AG08395 (cell line): ENCODE data around the gene NF1.
A peak's percentile ranks its signal among the peaks of the same experiment; 100 is the strongest.
"Not testable (repeated sequence)": the region's sequence is repeated elsewhere in the genome, so short reads cannot be mapped to it uniquely, and the experiment has no call there.

Source experiments
- DNase-seq: peaks from one replicate; pipeline ENCODE4 v3.0.0; 2012; ENCODE audit warnings: mixed read lengths, low spot score

The NF1 gene

DNA sequence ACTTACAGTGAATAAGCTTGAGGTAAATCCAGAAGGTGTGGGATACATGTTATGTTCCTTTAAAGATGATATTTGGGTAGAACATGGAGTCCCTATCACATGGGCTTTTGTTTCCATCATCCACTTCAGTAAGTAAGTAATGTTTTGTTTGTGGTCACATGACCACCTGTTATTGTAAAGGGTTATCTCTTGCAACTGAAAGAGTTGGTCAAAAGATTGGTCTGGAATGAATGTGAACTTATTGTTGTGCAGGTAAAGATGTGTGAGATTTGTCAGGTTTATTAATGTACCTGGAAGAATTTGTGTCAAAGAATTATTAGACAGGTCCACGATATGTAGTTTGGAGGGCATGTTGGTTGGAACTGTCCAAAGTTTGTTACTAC is 200.7 kb downstream of the NF1 start:
- DNase-seq: no peak

DNA sequence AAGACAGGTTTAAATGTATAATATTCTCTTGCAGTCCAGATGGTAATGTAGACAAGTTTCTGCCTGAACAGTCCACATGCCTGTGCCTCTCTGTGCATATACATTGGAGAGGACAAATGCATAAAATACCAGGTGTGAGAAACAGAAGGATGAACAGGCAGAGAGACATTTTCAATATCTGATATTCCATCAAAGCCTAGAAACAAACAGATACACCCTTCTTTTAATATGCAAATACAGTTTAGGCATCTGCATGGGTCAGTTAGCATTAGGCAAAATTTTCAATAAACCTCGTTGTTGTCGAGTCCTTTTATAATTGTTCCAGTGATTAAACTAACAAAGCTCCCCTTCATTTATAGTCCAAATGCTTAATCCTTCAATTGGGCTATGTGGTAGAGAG is 201.4 kb downstream of the NF1 start:
- DNase-seq: no peak

DNA sequence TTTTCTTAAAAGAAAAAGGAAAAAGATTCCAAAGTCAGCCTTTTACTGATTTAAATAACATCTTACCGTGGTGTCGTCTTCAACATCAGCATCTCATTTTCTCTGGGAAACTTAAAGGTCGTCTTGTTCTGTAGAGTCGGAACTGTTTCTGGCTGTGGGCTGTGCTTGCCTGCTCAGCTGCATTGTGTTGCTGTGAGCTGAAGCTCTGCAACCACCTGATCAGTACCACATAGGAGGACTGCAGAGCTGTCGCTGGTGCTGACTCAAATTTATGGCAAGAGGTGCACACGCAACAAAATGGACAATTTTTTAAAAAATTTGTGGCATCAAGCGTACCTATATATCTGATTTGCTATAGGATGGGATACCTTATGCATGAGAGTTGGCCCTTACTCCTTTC is 202.3 kb downstream of the NF1 start, which contains the start of gene OMG:
OMG (minus strand) TSS at position 150 of the 400 bp plus-strand sequence. CDS start 908 bp downstream, outside the sequence.
- DNase-seq: no peak

DNA sequence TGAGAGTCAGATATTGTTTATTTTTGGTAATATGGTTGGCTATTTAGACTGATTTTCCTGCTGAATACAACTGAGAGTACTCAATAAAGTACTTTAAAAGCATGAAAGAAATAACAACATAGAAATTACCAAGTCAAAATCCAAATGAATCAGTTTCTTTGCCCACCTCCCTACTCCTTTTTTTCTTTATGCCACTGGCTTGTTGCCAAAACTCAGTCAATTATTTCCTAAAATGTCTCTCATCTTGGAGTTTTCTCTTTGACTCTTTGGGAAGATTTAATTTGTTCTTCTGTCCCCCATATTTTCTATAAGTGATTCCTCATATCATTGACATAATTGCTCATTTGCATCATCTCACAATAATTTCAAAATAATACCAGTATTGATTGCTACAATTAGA is 204.8 kb downstream of the NF1 start:
- DNase-seq: no peak

DNA sequence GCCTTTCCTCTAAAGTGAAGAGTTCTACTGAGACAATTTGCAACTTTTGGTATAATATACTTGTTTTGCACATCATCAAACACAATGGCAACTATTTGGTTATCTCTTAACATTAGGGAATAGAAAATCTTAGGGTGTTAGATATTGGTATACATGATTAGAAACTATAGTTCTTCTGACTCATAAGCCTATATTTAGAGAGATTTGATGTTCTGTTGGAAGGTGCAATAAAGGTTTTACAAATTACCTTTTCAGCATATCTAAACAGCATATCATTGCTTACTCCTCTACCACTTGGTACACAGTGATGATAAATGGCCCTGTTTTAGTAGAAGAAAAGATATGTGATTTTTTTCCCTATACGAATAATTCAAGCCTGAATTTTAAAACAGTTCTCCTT is 212.9 kb downstream of the NF1 start:
- no peak for DNase-seq

DNA sequence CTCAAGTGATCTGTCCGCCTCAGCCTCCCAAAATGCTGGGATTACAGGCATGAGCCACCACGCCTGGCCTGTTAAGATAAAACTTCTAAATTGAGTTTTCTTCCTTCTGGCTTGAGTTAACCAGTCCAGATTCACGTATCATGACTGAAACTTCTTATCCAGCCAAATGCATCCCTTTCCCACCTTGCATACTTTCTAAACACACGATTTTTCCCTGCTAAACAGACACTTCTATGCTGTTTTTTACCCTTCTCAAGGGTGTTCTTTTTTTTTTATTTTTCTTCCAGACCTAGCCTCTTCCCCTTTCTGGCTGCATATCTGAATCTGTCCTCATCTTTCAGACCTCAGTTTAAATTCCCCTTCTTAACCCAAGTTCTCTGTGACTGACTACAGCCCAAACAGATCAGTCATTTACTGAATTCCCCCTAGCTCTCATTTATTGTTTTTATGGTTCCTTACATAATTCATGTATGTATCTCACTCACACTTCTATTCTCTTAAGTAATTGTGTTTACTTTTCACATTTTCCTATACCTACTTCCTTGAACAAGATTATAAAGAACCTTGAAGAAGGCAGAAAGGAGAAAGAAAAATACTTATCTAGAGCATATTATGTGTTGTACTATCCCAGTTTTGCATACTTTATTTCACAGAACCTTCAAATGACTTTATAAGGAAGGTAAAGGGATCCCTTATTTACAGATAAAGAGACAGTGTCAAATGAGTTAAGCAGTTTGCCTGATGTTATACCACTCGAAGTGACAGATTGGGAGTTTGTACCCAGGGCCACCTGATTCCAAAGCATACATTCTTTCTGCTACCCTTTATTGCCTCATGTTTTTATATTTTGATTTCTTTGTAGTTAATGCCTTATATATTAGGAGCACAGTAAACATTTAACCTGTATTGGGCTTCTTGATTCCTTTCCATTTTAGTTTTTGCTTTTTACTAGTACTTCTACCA is 213.9 kb downstream of the NF1 start:
- no peak for DNase-seq

DNA sequence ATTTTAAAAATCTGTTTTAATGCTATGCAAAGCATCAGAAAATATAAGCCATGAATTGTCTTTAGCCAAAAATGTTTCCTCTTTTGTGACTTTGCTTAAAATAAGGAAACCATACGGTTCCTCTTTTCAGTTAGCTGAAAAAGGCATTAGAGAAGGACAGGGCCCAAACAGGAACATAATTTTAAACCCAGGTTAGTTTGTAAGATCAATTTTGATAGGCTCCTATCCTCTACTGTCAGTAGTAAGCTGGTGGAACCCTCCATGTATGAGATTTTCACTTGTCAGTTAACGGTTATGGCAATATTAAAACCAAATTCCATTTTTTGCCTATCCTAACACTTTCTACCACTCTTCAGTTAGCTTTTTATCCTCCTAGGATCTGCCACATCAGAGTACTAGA is 214.8 kb downstream of the NF1 start:
- no peak for DNase-seq

DNA sequence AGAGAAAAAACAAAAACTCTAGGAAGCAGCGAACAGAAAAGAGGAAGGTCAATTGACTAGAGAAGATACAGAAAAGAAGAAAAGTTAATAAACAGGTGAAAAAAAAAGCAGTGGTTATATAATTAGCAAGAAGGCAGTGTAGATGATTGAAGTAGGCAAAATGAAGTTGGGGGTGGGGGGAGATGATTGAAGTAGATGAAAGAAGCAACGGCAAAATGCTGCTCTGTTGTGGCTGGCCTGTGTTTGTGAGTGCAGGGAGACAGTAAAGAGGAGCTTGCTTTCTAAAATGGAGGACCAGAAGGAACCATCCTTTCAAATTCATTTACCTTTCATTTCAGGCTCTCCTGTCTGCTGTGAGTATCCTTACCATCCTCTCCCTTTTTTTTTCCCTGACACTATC is 215.5 kb downstream of the NF1 start:
- DNase-seq: no peak

DNA sequence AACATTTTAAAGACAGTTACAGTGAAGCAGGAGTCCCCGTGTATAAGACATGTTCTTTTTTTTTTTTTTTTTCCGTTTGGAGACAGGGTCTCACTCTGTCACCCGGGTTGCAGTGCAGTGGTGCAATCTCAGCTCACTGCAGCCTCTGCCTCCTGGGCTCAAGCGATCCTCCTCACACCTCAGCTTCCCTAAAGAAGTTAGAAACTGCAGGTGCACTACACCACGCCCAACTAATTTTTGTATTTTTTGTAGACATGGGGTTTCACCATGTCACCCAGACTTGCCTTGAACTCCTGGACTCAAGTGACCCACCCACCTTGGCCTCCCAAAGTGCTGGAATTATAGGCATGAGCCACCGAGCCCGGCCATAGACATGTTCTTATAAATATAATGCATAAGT is 216.1 kb downstream of the NF1 start:
- DNase-seq: no peak

DNA sequence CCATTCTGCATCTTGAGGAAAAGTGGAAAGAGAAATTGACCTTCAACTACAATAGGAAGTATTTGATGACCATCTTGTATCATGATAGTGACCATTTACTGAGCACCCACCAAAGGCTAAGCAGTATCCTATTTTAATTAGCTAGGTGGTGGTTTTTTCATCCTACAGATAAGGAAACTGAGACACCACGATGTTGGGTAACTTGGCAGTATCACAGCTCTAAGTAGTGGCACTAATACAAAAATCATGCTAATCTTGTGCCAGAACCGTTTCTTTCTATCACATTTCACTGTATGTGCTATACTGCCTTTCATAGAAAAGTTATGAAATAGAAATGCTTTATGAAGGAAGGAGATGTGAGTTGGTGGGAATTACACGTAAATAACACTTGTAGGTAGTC is 216.7 kb downstream of the NF1 start:
- DNase-seq: no peak

DNA sequence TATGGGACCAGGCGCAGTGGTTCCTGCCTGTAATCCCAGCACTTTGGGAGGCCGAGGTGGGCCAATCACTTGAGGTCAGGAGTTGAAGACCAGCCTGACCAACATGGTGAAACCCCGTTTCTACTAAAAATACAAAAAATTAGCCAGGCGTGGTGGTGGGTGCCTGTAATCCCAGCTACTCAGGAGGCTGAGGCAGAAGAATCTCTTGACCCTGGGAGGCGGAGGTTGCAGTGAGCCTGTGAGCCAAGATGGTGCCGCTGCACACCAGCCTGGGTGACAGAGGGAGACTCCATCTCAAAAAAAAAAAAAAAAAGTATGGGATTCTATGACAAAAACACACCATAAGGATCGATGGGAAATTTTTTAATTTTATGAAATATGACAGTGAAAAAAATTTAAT is 217.4 kb downstream of the NF1 start:
- not testable (repeated sequence) for DNase-seq

DNA sequence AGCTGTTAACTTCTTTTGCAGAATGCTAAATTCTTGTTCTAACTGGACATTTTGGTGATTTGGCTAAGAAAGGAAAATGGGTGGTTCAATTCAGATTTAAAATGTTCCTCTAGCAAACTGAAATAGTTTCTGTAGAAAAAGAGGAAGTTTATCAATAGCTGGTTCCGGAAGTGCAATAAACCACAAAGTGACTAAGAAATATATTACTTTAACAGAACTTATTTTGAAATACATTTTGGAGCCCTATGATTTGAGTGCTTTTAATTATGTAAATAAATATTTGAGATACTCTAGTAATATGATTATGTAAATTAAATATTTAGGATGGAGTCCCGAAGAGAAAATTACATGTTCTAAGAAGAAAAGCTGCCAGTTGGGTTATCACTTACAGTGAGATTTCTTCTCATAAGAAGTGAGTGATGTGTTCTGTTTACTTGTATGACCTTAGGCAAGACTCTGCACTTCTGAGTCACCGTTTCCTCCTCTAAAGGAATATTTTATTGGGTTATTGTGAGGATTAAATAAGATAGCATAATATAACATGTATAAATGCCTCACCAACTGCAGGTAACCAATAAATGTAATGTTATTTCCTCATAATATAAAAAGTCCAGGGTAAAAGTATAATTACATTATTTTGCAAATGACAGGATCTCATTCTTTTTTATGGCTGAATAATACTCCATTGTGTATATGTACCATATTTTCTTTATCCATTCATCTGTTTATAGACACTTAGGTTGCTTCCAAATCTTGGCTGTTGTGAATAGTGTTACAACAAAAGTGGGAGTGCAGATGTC is 219.4 kb downstream of the NF1 start, which contains the start of gene EVI2B:
EVI2B (minus strand) TSS at position 73 of the 800 bp plus-strand sequence. CDS start 8,445 bp downstream, outside the sequence.
- no peak for DNase-seq

DNA sequence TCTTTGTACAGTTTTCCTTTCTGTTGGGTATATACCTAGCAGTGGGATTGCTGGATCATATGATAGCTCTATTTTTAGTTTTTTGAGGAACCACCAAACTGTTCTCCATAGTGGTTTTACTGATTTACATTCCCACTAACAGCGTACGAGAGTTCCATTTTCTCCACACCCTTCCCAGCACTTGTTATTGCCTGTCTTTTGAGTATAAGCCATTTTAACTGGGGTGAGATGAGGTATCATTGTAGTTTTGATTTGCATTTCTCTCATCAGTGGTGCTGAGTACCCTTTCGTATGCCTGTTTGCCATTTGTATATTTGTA is 220.0 kb downstream of the NF1 start:
- no peak for DNase-seq

DNA sequence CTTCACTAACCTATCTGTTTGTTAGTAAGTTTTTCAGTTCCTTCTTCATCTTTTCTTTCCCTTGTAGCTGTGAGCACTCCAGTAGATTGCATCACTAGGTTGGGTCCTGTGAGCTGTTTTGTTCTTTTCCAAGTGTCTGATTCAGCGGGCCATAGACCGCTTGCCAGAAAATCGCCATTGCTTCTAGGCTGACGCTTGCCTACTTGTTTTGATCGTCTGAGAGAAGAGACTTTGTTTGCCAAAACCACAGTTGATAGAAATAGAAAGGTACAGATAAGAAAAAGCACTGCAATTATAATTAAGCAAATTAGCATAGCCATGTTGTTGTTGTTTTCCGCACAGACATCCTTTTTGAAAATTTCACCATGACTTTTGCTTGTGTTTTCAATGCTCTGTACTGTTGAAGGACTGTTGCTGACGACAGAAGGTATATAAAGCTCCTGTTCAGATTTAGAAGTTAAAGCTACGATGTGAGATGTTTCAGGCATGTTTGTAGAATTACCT is 223.6 kb downstream of the NF1 start:
- no peak for DNase-seq

DNA sequence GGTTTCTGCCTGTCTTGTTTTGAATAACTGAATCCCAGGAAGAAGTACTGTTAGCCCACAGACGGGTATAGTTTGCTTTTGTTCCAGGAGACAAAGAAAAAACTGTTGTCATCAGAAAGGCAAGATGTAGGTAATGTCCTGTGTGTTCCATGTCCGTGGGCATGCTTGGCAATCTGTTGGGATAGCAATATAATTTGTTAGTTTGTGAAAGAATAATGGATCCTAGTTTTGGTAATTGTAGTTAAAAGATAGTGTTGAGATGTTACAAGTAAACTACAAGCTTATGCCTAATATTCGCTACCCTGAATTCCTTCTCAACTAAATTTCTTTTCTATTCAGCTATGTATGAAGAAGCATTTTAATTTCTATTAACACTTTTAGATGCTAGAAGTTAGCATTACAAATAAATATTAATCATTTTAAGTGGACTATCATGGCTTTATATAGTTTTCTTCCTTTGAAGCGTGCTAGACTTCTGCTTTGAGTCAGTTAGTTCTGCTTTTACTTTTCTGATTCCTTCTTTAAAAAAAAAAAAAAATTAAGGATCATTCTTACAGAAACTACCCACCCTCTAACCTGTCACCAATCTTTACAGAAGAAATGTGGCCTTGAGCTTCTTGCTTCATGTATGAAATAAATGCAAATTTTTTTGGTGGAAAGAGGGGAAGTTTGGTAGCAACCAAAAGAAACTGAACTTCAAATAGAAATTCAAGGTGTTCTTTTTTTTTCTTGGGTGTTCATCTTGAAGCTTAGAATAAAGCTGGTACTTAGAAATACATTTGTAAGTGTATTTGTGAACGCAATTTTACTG is 224.3 kb downstream of the NF1 start:
- DNase-seq: no peak

DNA sequence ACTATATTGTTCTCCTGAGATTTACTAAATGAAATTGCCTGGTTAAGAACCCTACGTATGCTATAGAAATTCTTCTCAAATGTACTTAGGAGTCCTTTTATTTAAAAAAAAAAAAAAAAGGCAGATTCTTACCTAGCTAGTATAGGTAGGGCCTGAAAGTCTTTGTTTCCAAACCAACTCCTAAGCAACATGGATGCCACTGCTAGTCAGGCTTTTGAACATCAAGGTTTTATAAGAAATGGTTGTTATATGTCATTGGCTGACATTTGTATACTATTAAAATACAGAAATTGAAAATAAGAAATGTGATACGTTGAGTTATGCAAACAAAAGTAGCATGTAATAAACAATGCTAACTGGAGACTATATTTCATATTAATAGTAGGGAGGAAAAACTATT is 225.5 kb downstream of the NF1 start:
- no peak for DNase-seq

DNA sequence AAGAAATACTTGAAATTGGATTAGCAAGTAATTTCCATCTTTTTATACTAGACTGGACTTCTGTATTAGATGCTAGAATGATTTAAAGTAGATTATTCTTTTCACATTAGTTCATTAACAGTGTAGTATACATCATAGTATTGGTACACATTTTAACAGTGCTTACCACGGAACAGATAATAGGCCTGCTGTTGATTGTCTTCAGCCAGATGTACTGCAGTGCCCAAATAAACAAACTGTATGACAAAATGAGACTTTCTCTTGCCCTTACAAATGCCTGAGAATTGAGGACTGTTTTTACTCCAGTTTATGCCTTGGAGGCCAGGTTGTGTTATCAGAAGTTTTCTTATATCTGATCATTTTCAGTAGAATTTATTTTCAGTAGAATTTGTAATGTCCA is 226.0 kb downstream of the NF1 start:
- no peak for DNase-seq

DNA sequence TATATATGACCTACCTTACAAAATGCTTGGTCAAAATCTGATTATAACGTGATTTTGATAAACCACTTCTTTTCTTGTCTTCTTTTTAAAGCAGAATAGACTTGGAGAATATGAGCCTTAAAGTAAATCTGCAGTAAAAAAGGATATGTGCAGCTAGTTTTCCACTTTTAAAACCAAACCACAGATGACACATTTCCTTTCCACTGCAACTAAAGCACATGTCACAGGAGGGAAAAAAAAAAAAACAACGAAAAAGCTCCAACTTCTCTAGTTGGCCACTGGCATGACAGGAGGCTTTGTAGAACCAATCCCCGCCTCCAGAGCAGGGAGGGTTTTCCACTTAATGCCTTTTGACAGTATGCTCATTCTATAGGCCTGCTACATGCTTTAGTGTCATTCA is 226.7 kb downstream of the NF1 start, which contains the start of gene EVI2A:
EVI2A (minus strand) TSS at position 142 of the 400 bp plus-strand sequence. CDS start 2,609 bp downstream, outside the sequence.
- peak; percentile 68 for DNase-seq

DNA sequence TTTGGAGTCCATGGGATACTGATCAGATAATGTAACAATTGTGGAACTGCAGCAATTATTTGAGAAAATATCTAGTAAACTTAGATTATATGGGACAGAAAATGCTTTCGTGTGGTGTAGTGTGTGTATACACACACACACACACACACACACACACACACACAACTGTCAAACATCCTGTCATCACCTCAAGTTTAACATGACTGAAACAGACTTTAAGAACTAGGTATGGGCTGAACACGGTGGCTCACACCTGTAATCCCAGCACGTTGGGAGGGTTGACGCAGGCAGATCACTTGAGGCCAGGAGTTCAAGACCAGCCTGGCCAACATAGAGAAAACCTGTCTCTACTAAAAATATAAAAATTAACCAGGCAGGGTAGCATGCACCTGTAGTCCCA is 227.2 kb downstream of the NF1 start:
- no peak for DNase-seq

DNA sequence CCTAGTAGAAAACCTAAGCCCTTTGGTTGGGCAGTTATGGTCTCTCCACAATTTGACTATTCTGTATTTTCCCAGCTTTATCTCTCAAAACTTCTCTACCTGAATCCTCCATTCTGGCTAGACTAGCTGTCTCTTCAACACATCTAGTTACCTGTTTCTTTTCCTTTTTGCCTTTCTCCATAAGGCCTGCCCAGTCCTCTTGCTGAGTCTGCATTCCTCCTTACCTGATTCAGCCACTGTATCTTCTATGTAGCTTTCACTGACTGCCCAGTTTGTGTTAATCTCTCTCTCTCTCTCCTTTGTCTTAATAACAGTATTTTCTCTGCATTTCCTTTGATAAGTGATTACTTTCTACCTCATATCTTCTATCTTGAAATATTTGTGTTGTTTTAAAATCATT is 228.8 kb downstream of the NF1 start:
- no peak for DNase-seq

DNA sequence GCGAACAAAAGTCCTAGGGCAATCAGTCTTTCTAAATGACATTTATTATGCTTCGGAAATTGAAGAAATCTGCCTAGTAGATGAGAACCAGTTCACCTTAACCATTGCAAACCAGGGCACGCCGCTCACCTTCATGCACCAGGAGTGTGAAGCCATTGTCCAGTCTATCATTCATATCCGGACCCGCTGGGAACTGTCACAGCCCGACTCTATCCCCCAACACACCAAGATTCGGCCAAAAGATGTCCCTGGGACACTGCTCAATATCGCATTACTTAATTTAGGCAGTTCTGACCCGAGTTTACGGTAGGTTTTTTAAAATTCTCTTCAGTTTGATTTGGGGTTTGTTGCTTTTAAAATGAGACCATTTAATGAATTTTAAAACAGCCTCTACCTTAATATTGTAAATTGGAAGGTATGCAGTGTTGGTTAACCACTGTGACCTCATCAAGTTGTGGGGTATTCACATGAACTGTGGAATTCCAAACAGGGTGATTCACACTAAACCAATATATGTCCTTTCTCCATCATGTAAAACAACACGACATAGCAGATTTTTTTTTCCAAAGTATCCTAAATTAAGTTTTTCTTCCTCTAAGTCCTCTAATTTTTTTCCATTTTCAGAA is 232.9 kb downstream of the NF1 start:
- peak; percentile 73 for DNase-seq
